ENCODE data around the gene LRRC36.

LRRC36 gene

GRCh38 chr16:67346341-67346740, 19.7 kb downstream of the LRRC36 start:
- TF ChIP-seq GATA2 (IDR thresholded peaks at IDR 0.05; ENCODE audit: low read depth, low read length) (no peak), GATA3 (IDR thresholded peaks at IDR 0.05; ENCODE audit: low read depth, low read length) (no peak)

GRCh38 chr16:67349172-67349571, 22.6 kb downstream of the LRRC36 start:
- TF ChIP-seq GATA3 (IDR thresholded peaks at IDR 0.05; ENCODE audit: low read depth, low read length), result no peak
- no peak for TF ChIP-seq GATA2 (IDR thresholded peaks at IDR 0.05; ENCODE audit: low read depth, low read length)

GRCh38 chr16:67350324-67350723, 23.7 kb downstream of the LRRC36 start:
- TF ChIP-seq GATA3 (IDR thresholded peaks at IDR 0.05; ENCODE audit: low read depth, low read length), result no peak
- TF ChIP-seq GATA2 (IDR thresholded peaks at IDR 0.05; ENCODE audit: low read depth, low read length), result no peak

- TF ChIP-seq GATA3 (IDR thresholded peaks at IDR 0.05; ENCODE audit: low read depth, low read length), result no peak
- no peak for TF ChIP-seq GATA2 (IDR thresholded peaks at IDR 0.05; ENCODE audit: low read depth, low read length)
Measured at GRCh38 chr16:67356396-67356795, 29.8 kb downstream of the LRRC36 start.

GRCh38 chr16:67357561-67357960, 30.9 kb downstream of the LRRC36 start:
- TF ChIP-seq GATA3 (IDR thresholded peaks at IDR 0.05; ENCODE audit: low read depth, low read length), result no peak
- TF ChIP-seq GATA2 (IDR thresholded peaks at IDR 0.05; ENCODE audit: low read depth, low read length), result no peak

GRCh38 chr16:67361038-67361437, 34.4 kb downstream of the LRRC36 start:
- TF ChIP-seq GATA2 (IDR thresholded peaks at IDR 0.05; ENCODE audit: low read depth, low read length) (no peak), GATA3 (IDR thresholded peaks at IDR 0.05; ENCODE audit: low read depth, low read length) (no peak)

- no peak for TF ChIP-seq GATA2 (IDR thresholded peaks at IDR 0.05; ENCODE audit: low read depth, low read length)
- no peak for TF ChIP-seq GATA3 (IDR thresholded peaks at IDR 0.05; ENCODE audit: low read depth, low read length)
Measured at GRCh38 chr16:67364600-67365235, 38.1 kb downstream of the LRRC36 start.

- TF ChIP-seq GATA2 (IDR thresholded peaks at IDR 0.05; ENCODE audit: low read depth, low read length) (no peak), GATA3 (IDR thresholded peaks at IDR 0.05; ENCODE audit: low read depth, low read length) (no peak)
Measured at GRCh38 chr16:67370661-67371060, 44.0 kb downstream of the LRRC36 start.

- TF ChIP-seq GATA3 (IDR thresholded peaks at IDR 0.05; ENCODE audit: low read depth, low read length) (no peak), GATA2 (IDR thresholded peaks at IDR 0.05; ENCODE audit: low read depth, low read length) (no peak)
Measured at GRCh38 chr16:67372664-67373063, 46.0 kb downstream of the LRRC36 start.

GRCh38 chr16:67378642-67379041, 52.0 kb downstream of the LRRC36 start:
- TF ChIP-seq GATA2 (IDR thresholded peaks at IDR 0.05; ENCODE audit: low read depth, low read length) (no peak), GATA3 (IDR thresholded peaks at IDR 0.05; ENCODE audit: low read depth, low read length) (no peak)

GRCh38 chr16:67383284-67383683, 56.7 kb downstream of the LRRC36 start:
- TF ChIP-seq GATA3 (IDR thresholded peaks at IDR 0.05; ENCODE audit: low read depth, low read length) (no peak), GATA2 (IDR thresholded peaks at IDR 0.05; ENCODE audit: low read depth, low read length) (no peak)

- TF ChIP-seq GATA2 (IDR thresholded peaks at IDR 0.05; ENCODE audit: low read depth, low read length) (no peak), GATA3 (IDR thresholded peaks at IDR 0.05; ENCODE audit: low read depth, low read length) (no peak)
Measured at GRCh38 chr16:67384778-67385510, 58.3 kb downstream of the LRRC36 start.

GRCh38 chr16:67386861-67387455, 60.3 kb downstream of the LRRC36 start:
- TF ChIP-seq GATA3 (IDR thresholded peaks at IDR 0.05; ENCODE audit: low read depth, low read length) (no peak), GATA2 (IDR thresholded peaks at IDR 0.05; ENCODE audit: low read depth, low read length) (no peak)

GRCh38 chr16:67387479-67388079, 61.0 kb downstream of the LRRC36 start:
- no peak for TF ChIP-seq GATA2 (IDR thresholded peaks at IDR 0.05; ENCODE audit: low read depth, low read length)
- no peak for TF ChIP-seq GATA3 (IDR thresholded peaks at IDR 0.05; ENCODE audit: low read depth, low read length)
